Rectal smooth muscle tissue (tissue), 1 donor: ENCODE measurements around the gene MRPL36.
"Not testable (repeated sequence)": the region's sequence is repeated elsewhere in the genome, so short reads cannot be mapped to it uniquely, and the experiment has no call there.

Source experiments
- H3K27ac ChIP-seq: one replicate; pipeline ENCODE4 v1.7.0; 2013; ENCODE audit warnings: low read depth, low read length, inconsistent platforms
- H3K27me3 ChIP-seq: one replicate; pipeline ENCODE4 v1.7.0; 2013; ENCODE audit warnings: low read length; ENCODE audit not compliant: control insufficient read depth, insufficient read depth
- H3K36me3 ChIP-seq: one replicate; pipeline ENCODE4 v1.7.0; 2013; ENCODE audit warnings: low read length; ENCODE audit not compliant: control insufficient read depth, insufficient read depth
- H3K4me1 ChIP-seq: one replicate; pipeline ENCODE4 v1.7.0; 2013; ENCODE audit warnings: low read length; ENCODE audit not compliant: control insufficient read depth, insufficient read depth
- H3K4me3 ChIP-seq: one replicate; pipeline ENCODE4 v1.7.0; 2013; ENCODE audit warnings: low read length
- H3K9ac ChIP-seq: one replicate; pipeline ENCODE4 v1.7.0; 2013; ENCODE audit warnings: low read length

Gene MRPL36

DNA sequence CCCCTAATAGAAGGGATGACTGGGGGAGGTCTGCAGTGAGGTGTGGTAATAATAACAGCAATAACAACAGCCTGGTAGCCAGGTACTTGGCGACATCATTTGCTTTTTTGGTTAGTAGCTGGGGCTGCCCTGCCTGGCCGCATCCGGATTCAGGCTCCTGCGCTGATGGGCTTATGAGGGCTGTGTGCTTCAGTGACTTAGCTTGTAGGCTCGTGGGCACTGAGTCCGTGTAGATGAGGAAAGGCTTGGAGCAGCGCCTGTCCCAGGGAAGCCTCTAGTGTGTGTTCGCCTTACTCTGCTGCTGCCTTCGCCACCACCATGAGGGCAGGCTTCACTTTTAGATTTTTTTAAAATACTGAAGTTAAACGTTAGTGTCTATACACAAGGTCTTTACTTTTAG, 6.1 kb upstream of the MRPL36 start:
- Histone ChIP-seq H3K9ac (no peak overlapping the region), H3K4me1 (peaks cover 3% of the 10 kb centered on the region), H3K36me3 (peaks cover 43% of the 10 kb centered on the region), H3K27ac (no peak overlapping the region), H3K27me3 (no peaks in the 10 kb centered on the region), H3K4me3 (no peak overlapping the region)

- Histone ChIP-seq H3K9ac (no peak overlapping the region), H3K4me3 (no peak overlapping the region), H3K36me3 (peaks cover 43% of the 10 kb centered on the region), H3K27ac (no peak overlapping the region), H3K27me3 (no peaks in the 10 kb centered on the region), H3K4me1 (peaks cover 3% of the 10 kb centered on the region)
Measured at GRCh38 chr5:1805326-1805725, 5.7 kb upstream of the MRPL36 start.

GRCh38 chr5:1804001-1804690, 4.5 kb upstream of the MRPL36 start:
- Histone ChIP-seq H3K9ac (no peak overlapping the region), H3K4me1 (peaks cover 3% of the 10 kb centered on the region), H3K27me3 (no peaks in the 10 kb centered on the region), H3K4me3 (no peak overlapping the region), H3K36me3 (peaks cover 43% of the 10 kb centered on the region), H3K27ac (no peak overlapping the region)

DNA sequence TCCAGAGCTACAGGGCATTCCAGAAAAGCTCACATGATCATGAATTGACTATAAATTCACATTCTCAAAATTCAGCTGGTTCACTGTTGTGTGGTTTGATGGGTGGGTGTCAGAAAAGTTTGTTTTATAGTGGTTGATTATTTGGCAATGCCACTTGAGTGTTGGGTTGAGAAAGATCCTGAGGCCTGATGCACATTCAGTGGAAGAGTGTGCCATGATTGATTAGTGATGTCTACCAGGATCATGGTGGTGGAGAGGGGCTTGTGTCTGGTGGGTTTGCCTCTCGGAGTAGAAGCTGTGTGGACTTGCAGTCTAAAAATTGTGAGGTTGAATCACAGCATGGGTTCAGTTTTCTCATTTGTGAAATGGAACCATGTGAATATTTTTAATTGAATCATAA, 3.6 kb upstream of the MRPL36 start:
- no peak overlapping the region for H3K9ac ChIP-seq
- no peak overlapping the region for H3K27ac ChIP-seq
- H3K4me1 ChIP-seq: peaks cover 8% of the 10 kb centered on the region
- H3K4me3 ChIP-seq: no peak overlapping the region
- H3K36me3 ChIP-seq: peaks cover 41% of the 10 kb centered on the region
- no peaks in the 10 kb centered on the region for H3K27me3 ChIP-seq

GRCh38 chr5:1801967-1802295, 2.3 kb upstream of the MRPL36 start:
- peaks cover 39% of the 10 kb centered on the region for H3K36me3 ChIP-seq
- H3K9ac ChIP-seq: peak overlapping the region; percentile 84
- no peaks in the 10 kb centered on the region for H3K27me3 ChIP-seq
- H3K4me1 ChIP-seq: peaks cover 8% of the 10 kb centered on the region
- peak overlapping the region; percentile 97 for H3K4me3 ChIP-seq
- H3K27ac ChIP-seq: no peak overlapping the region

DNA sequence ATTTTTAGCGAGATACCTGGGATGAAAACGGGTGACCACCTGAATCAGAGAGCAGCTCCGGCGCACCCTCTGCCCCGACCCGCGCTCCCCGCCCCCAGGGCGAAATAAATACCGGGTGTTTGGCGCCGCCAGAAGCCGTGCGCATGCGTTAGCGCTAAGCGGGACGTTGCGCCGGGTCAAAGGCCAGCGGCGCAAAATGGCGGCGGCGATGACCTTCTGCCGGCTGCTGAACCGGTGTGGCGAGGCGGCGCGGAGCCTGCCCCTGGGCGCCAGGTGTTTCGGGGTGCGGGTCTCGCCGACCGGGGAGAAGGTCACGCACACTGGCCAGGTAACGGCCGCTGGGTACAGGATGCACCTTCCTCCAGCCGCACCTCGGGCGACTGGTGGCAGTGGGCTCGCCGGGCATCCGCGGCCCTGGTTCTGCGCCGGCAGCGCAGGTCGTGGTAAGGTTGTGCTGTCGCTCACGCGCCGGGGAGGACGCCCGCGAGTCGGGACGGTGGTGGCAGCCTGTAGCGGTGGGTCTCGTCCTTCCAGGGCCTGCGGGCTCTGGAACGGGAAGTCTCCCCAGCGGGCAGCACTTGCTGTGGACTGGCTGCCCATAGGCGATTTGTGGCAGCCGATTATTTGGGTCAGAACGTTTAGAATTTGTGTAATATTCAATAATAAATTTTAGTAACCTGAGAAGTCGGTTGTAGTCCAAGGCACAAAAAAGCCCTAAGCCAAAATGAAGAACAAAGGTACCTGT, 1.8 kb upstream of the MRPL36 start, which contains the start of gene NDUFS6:
NDUFS6 (plus strand) TSS at position 186 of the 745 bp plus-strand sequence; CDS start at position 197, 11 bp downstream.
- peak within 1 kb of the TSS; percentile 97 for H3K4me3 ChIP-seq
- H3K9ac ChIP-seq: peak within 1 kb of the TSS; percentile 84
- peak within 1 kb of the TSS; percentile 87 for H3K27ac ChIP-seq
- peaks cover 35% of the 10 kb centered on the region for H3K36me3 ChIP-seq
- H3K27me3 ChIP-seq: no peaks in the 10 kb centered on the region
- H3K4me1 ChIP-seq: peaks cover 8% of the 10 kb centered on the region

DNA sequence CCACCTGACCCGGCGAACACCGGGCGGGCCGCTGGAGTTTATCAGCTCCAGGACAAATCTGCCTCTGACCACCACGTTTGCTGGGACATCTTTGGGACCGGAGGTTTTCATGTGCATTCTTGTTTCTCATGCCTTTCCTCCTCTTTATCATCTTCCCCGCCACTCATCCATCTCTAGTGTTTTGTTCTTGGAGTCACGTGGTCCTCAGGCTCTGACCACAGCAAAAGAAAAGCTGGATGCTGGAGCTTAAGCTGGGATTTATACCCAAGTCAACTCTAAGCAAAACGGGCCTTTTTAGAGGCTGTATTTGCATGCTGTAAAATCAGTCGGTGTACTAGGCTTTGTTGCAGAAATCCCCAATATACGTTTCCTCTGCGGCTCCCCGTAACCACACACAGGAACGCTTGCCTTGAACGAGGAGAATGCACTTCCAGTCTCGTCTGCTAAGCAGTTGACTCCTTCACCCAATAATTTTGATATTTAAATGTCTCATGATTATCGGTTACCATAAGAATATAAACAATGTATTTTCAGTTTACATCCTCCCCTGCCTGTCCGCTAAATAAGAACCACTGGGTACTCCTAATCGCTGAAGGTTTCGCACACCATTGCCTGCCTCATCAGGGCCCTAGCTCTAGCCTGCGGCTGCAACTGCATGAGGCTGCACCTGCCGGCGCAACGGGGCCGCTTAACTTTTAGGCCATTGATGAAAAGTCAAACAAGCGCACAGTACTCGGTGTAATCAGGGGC, 1.0 kb upstream of the MRPL36 start:
- peak overlapping the region; percentile 87 for H3K27ac ChIP-seq
- H3K9ac ChIP-seq: peak overlapping the region; percentile 41
- peaks cover 8% of the 10 kb centered on the region for H3K4me1 ChIP-seq
- H3K4me3 ChIP-seq: peak overlapping the region; percentile 97
- H3K36me3 ChIP-seq: peaks cover 29% of the 10 kb centered on the region
- H3K27me3 ChIP-seq: no peaks in the 10 kb centered on the region

DNA sequence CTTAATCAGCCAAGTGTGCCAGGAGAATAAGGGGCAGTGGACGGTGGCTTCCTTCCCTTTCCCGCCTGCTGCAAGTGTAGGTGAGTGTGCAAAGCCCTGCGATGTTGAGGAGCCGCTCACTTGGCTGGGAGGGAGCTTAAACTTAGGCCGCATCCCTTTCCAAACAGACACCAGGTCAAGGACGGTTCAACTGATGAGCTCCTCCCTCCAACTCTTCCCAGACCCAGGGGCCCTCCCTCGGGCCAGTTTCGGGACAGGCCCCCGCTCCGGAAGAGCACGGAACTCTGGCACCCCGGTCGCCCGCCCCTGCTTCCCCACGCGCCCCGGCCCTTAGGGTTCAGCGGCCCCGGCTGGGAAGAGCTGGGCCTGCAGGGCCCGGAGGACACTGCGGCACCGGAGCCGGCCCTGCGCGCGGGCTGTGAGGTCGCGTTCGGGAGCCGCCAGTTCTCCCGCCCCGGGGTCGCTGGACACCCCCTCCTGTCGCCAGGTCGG, 481 bp downstream of the MRPL36 start:
- Histone ChIP-seq H3K4me3 (peak overlapping the region; percentile 85), H3K9ac (peak overlapping the region; percentile 43), H3K4me1 (peaks cover 8% of the 10 kb centered on the region), H3K36me3 (peaks cover 18% of the 10 kb centered on the region), H3K27ac (peak overlapping the region; percentile 47), H3K27me3 (no peaks in the 10 kb centered on the region)

DNA sequence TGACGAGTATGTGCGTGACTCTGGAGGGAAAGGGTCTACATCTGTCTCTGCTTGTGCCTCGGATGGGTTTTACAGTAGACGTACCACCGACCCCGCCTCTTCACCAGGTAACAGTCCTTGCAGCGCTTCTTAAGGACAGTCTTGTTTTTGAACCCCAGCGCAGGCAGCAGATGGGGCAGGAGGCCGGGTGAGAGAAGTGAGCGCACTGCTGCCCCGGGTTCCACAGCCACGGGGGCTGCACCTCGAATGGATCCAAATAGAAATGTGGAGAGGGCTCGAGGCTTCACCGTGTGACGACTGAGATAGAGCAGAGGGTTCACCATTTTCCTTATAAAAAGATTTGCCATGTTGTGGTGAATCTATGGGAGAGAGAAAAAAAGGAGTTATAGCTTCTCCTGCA, 1.0 kb downstream of the MRPL36 start:
- not testable (repeated sequence) for H3K27me3 ChIP-seq, H3K27ac ChIP-seq, H3K9ac ChIP-seq, H3K4me1 ChIP-seq
- Histone ChIP-seq H3K36me3 (peaks cover 12% of the 10 kb centered on the region), H3K4me3 (peak overlapping the region; percentile 85)

- Histone ChIP-seq H3K4me3 (no peak overlapping the region), H3K9ac (no peak overlapping the region), H3K27ac (no peak overlapping the region), H3K27me3 (no peaks in the 10 kb centered on the region), H3K4me1 (peaks cover 8% of the 10 kb centered on the region), H3K36me3 (peaks cover 8% of the 10 kb centered on the region)
Measured at GRCh38 chr5:1797855-1798254, 1.8 kb downstream of the MRPL36 start.

DNA sequence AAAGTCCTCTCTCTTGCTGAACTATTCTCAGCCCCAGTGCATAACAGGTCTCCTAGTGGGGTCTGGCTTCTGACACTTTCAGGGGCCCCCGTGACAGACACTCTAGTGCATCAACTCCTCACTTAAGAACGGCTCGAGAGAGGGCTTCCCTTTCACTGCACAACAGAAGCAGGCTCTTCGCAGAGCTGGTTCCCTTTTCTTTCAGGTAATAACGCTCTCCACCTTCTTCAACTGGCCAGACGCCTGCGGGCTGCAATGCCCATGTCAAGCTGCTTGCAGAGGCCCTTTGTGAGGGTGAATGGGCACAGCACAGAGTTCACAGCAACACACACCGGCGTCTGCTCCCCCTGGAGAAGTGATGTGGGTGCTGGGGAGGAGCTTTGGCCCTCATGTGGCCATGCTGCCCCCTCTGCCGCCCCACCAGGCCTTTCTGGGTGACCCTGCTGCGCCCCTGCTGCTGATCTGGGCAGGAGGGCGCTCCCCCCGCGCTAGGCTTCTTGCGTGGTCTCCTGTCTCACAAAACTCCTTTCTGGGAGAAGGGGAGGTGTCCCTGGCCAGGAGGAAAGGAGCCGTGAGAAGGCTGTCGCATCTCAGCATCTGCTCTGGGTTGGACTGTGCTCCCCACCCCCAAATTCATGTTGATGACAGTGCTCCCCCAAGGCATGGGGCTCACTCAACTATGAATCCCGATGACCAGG, 2.4 kb downstream of the MRPL36 start:
- Histone ChIP-seq H3K9ac (no peak overlapping the region), H3K4me1 (peaks cover 8% of the 10 kb centered on the region)

More for the DNA sequence above, 2.4 kb downstream of the MRPL36 start:
- peaks cover 7% of the 10 kb centered on the region for H3K36me3 ChIP-seq
- H3K27me3 ChIP-seq: no peaks in the 10 kb centered on the region
- H3K4me3 ChIP-seq: no peak overlapping the region
- H3K27ac ChIP-seq: no peak overlapping the region
